Mucosa of descending colon (tissue), 3 donors: ENCODE measurements around the gene ATP6AP1. TPM values are rescaled to one million over a fixed set of nuclear protein-coding genes. Genes with fewer than 3 reads are reported as not detected.

Source experiments
- ATAC-seq: fragments of 200-7000 bp; cut with Tn5 transposase; one replicate; pipeline ENCODE4 v1.9.1; 2020; ENCODE audit warnings: mild to moderate bottlenecking, moderate library complexity
- DNase-seq, 3 donors: peaks; one replicate each; pipeline ENCODE4 v3.0.0-alpha.2; 2020
- H3K36me3 ChIP-seq: fragments of 200-600 bp; one replicate; pipeline ENCODE4 v1.8.0; 2021; ENCODE audit warnings: low read depth, mild to moderate bottlenecking
- H3K4me1 ChIP-seq: fragments of 200-600 bp; one replicate; pipeline ENCODE4 v1.8.0; 2021; ENCODE audit warnings: low read depth, mild to moderate bottlenecking
- H3K4me3 ChIP-seq: fragments of 200-600 bp; one replicate; pipeline ENCODE4 v1.8.0; 2021; ENCODE audit warnings: mild to moderate bottlenecking
- H3K9me3 ChIP-seq: fragments of 200-600 bp; one replicate; pipeline ENCODE4 v1.8.0; 2021; ENCODE audit warnings: mild to moderate bottlenecking
- intact Hi-C, 2 donors: fragments of 100-400 bp; cut with DNase I in 1 of 2; cut with micrococcal nuclease in 1 of 2; formaldehyde crosslinking; loops; one replicate each; pipeline versions ENCODE4 v1.11.0 to v1.11.1; 2022; cut with DNase I, micrococcal nuclease
- total RNA-seq, 3 donors: library from RNA; stranded (reverse); fragmentation: NEBNext Ultra II Directional in 2 of 3; extraction: Animal tissue kit (Norgen Biotek cat#: 25700) in 2 of 3; gene quantifications; one replicate each; pipeline versions ENCODE4 v1.2.1 to v1.2.4, GENCODE V29; 2021 to 2023
- TF ChIP-seq, protein P1 (sequence below): fragments of 200-600 bp; IDR thresholded peaks from one replicate; pipeline ENCODE4 v1.8.0; 2022; ENCODE audit warnings: antibody characterized with exemption, mild to moderate bottlenecking
- donor health status: DM: no; HTN: no; CAD: no; lungs with moderate emphysema.
- donor health status: DM: no; HTN: no; CAD: no.
- donor health status: DM: no; HTN: yes; CAD: no.

ATP6AP1 gene
- total RNA-seq, 3 donors from 2014 or later = 78.1 to 95.8 (median 95.2) TPM

DNA sequence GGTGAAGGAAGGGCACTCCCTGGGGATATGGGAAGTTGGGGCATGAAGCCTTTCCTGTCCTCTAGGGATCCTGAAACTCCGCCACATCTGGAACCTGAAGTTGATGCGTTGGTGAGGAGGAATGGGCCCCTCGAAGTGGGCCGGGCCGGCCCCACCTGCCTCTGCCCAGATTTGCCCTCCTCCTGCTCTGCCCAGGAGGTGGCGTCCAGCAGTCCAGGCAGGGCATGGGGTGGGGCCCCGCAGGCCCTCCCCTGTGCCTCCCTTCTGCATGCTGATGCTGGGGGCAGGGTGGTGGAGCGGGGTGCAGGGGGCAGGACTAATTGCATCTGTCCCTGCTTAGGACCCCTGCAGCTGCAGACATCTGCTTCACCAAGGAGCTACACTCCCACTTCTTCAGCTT is 15.3 kb upstream of the ATP6AP1 start:
- DNase-seq (no peak), ATAC-seq (no peak)
- Histone ChIP-seq H3K36me3 (no peaks in the 10 kb centered on the region), H3K9me3 (no peaks in the 10 kb centered on the region), H3K4me1 (peaks cover 9% of the 10 kb centered on the region), H3K4me3 (no peak overlapping the region)
- intact Hi-C loops = no loop called here
- TF ChIP-seq, protein P1, sequence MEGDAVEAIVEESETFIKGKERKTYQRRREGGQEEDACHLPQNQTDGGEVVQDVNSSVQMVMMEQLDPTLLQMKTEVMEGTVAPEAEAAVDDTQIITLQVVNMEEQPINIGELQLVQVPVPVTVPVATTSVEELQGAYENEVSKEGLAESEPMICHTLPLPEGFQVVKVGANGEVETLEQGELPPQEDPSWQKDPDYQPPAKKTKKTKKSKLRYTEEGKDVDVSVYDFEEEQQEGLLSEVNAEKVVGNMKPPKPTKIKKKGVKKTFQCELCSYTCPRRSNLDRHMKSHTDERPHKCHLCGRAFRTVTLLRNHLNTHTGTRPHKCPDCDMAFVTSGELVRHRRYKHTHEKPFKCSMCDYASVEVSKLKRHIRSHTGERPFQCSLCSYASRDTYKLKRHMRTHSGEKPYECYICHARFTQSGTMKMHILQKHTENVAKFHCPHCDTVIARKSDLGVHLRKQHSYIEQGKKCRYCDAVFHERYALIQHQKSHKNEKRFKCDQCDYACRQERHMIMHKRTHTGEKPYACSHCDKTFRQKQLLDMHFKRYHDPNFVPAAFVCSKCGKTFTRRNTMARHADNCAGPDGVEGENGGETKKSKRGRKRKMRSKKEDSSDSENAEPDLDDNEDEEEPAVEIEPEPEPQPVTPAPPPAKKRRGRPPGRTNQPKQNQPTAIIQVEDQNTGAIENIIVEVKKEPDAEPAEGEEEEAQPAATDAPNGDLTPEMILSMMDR = no peak

- no peaks in the 10 kb centered on the region for H3K9me3 ChIP-seq
- intact Hi-C loops = no loop called here
- DNase-seq = no peak
- no peaks in the 10 kb centered on the region for H3K36me3 ChIP-seq
- H3K4me1 ChIP-seq = peaks cover 3% of the 10 kb centered on the region
- TF ChIP-seq, protein P1 = no peak
- ATAC-seq = no peak
- no peak overlapping the region for H3K4me3 ChIP-seq
Measured at GRCh38 chrX:154417157-154417556, 11.3 kb upstream of the ATP6AP1 start.

DNA sequence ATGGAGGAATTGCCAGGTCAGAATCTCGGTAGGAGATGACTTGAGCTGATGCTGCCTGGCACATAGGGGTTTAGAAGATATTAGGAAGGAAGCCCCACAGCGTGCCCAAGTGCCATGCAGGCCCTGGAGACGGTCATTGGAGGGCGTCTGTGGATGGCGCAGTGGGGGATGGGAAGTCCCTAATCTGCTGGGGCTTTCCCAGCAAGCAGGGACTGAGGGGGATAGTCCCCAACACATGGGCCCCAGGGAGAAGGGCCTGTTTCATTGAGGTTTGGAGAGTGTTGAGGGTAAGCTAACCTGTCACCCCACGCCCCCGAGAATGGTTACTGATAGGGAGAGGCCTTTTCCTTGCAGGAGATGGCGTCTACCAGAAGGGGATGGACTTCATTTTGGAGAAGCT is 9.3 kb upstream of the ATP6AP1 start:
- no peak overlapping the region for H3K4me3 ChIP-seq
- H3K36me3 ChIP-seq = no peaks in the 10 kb centered on the region
- TF ChIP-seq, protein P1 = no peak
- H3K9me3 ChIP-seq = no peaks in the 10 kb centered on the region
- DNase-seq (no peak), ATAC-seq (no peak)
- H3K4me1 ChIP-seq = no peaks in the 10 kb centered on the region
- intact Hi-C loops = no loop called here

GRCh38 chrX:154419688-154420401 is 8.6 kb upstream of the ATP6AP1 start:
- H3K4me1 ChIP-seq = no peaks in the 10 kb centered on the region
- no peaks in the 10 kb centered on the region for H3K36me3 ChIP-seq
- H3K9me3 ChIP-seq = no peaks in the 10 kb centered on the region
- DNase-seq = no peak
- no peak overlapping the region for H3K4me3 ChIP-seq
- intact Hi-C loops = no loop called here
- TF ChIP-seq, protein P1 = no peak
- ATAC-seq = no peak

- ATAC-seq = peak; percentile 16
- DNase-seq = no peak
- Histone ChIP-seq H3K9me3 (no peaks in the 10 kb centered on the region), H3K4me1 (no peaks in the 10 kb centered on the region), H3K4me3 (no peak overlapping the region), H3K36me3 (no peaks in the 10 kb centered on the region)
- TF ChIP-seq, protein P1 = no peak
- intact Hi-C loops = no loop called here
Measured at GRCh38 chrX:154420402-154420756, 8.1 kb upstream of the ATP6AP1 start.
